ENCODE measurements around the gene DIABLO. TPM values are rescaled to one million over a fixed set of nuclear protein-coding genes. Genes with fewer than 3 reads are reported as not detected.
A peak's percentile ranks its signal among the peaks of the same experiment; 100 is the strongest.

The DIABLO gene
- polyA plus RNA-seq (2013) = 77.9 and 78.5 TPM in 2 replicates

DNA sequence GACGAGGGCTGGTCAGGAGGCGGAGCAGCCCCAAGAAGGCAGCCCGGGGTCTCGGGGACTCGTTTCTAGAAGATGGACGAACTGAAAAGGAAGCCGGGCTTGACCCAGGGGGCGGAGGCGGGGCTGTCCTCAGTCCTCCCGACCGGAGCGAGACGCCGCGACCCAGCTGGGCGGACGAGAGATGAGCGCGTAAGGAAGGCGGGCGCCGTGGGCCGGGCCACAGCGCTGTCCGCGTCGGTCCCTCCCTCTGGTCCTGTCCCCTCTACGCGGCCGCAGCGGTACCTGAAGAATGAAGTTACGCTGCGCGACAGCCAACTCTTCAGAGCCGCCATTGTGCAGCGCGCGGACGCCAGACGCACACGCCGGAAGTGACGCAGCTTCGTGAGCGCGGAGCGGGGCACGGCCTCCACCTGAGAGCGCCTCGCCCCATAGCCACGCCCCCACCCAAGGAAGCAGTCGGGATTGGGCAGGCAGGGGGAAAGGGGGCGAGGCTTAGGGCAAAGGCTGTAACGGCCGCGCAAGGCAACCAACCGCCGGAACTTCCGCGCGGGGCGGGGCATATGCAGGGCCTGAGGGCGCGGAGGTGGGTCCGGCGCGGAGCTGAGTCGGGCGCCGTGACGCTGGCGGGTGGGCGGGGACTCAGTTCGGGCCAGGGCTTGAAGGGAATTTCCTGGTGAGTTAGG lies at the start of gene DIABLO:
Gene DIABLO (minus strand): TSS at position 370 of the 683 bp plus-strand sequence. CDS start 38 bp downstream, at position 332.
- H2BK12ac ChIP-seq (ENCODE audit: low read length) = no peak within 1 kb of the TSS
- H2BK120ac ChIP-seq (ENCODE audit: insufficient read depth, low read length, poor library complexity) = peak within 1 kb of the TSS; percentile 69
- H3K4ac ChIP-seq (ENCODE audit: low read depth, low read length) = peak within 1 kb of the TSS; percentile 42
- H3K36me3 ChIP-seq (ENCODE audit: control insufficient read depth in 1 of 2, insufficient read depth in 2 of 2, low read length in 2 of 2) = peaks cover 11 to 18% of the 10 kb centered on the region in 2 experiments
- peak within 1 kb of the TSS; percentile 78 for H2BK5ac ChIP-seq (ENCODE audit: low read depth, low read length, poor library complexity)
- peak within 1 kb of the TSS; percentile 68 for H4K91ac ChIP-seq (ENCODE audit: low read depth, low read length)
- peak within 1 kb of the TSS; percentile 75 for H4K12ac ChIP-seq (ENCODE audit: low read depth, low read length)
- H3K4me2 ChIP-seq (ENCODE audit: low read length) = peak within 1 kb of the TSS; percentile 88
- H2AFZ ChIP-seq (ENCODE audit: insufficient read depth, low read length, poor library complexity) = peak within 1 kb of the TSS; percentile 89
- peaks cover 11% of the 10 kb centered on the region for H3K79me2 ChIP-seq (ENCODE audit: control insufficient read depth, insufficient read depth, low read length, poor library complexity)
- H2AK5ac ChIP-seq (ENCODE audit: low read length) = peak within 1 kb of the TSS; percentile 65
- peak within 1 kb of the TSS; percentile 98 for H3K9ac ChIP-seq (ENCODE audit: low read length)
- H3K79me1 ChIP-seq (ENCODE audit: low read length) = peaks cover 8% of the 10 kb centered on the region
- H3K27me3 ChIP-seq (ENCODE audit: insufficient read depth, low read length) = no peaks in the 10 kb centered on the region
- DNase-seq = peak; percentile 100
- H4K8ac ChIP-seq (ENCODE audit: low read depth, low read length) = peak within 1 kb of the TSS; percentile 89
- peak within 1 kb of the TSS; percentile 76 for H3K18ac ChIP-seq (ENCODE audit: low read length)
- H3K27ac ChIP-seq (ENCODE audit: low read depth, low read length) = peak within 1 kb of the TSS; percentile 98
- H3K4me1 ChIP-seq (ENCODE audit: control insufficient read depth in 1 of 2, insufficient read depth in 2 of 2, low read length in 2 of 2) = peaks cover 18 to 21% of the 10 kb centered on the region in 2 experiments
- H3K9me3 ChIP-seq (ENCODE audit: insufficient read depth, low read depth, low read length) = no peaks in the 10 kb centered on the region
- no peak within 1 kb of the TSS for H3K23ac ChIP-seq (ENCODE audit: low read length)
- H3K14ac ChIP-seq (ENCODE audit: low read length) = peak within 1 kb of the TSS; percentile 95
- WGBS (ENCODE audit: extremely low coverage, insufficient coverage, insufficient read length) = no CpG with 5 or more reads among the region's 74 CpGs
- peak within 1 kb of the TSS; percentile 98 for H3K4me3 ChIP-seq (ENCODE audit: low read depth, low read length)

DNA sequence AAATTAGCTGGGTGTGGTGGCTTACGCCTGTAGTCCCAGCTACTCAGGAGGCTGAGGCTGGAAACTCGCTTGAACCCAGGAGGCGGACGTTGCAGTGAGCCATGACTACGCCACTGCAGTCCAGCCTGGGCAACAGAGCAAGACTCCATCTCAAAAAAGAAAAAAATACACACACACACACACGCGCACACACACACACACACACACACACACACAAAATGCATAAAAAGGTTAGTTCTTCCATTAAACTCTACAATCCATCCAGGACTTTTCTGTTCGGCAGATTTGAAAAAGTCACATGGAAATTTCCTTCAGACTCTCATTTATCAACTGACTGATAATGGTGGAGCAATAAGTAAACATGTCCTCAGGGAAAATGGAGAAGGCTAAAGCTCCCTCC lies 49.6 kb upstream of the DIABLO start:
- Histone ChIP-seq H2BK5ac (ENCODE audit: low read depth, low read length, poor library complexity) (no peak overlapping the region), H2AK5ac (ENCODE audit: low read length) (no peak overlapping the region)
- WGBS (ENCODE audit: extremely low coverage, insufficient coverage, insufficient read length) = no CpG with 5 or more reads among the region's 8 CpGs

DNA sequence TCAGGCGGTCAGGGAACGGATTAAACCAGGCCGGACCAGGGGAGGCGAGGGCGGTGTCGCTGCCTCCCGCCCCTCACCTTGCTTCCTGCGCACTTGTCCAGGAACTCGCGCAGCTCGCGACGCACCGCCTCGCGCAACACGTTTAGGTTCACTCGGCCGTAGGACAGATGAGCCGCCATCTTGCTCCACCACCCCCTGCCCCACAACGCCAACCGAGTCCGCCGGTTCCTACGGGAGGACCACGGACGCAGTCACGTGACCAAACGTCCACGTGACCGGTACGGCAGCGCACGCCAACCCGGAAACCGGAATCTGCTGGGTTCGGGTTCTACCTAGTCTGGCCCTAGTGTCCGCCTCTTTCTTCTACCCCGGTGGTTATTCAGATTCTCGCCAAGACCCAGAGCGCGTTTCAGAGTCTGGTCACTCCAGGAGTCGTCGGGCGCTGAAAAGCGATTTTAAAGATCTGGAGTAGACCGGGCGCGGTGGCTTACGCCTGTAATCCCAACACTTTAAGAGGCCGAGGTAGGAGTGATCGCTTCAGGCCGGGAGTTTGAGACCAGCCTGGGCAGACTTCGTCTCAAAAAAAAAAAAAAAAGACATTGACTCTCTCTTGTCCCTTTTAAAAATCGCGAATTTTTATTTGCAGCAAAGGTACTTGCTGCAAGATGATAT lies 40.5 kb upstream of the DIABLO start, which contains the start of gene VPS33A:
Gene VPS33A (minus strand): TSS at position 265 of the 672 bp plus-strand sequence. CDS start 86 bp downstream, at position 179.
- peaks cover 5% of the 10 kb centered on the region for H3K79me2 ChIP-seq (ENCODE audit: control insufficient read depth, insufficient read depth, low read length, poor library complexity)
- peak within 1 kb of the TSS; percentile 96 for H4K91ac ChIP-seq (ENCODE audit: low read depth, low read length)
- peaks cover 8% of the 10 kb centered on the region for H3K79me1 ChIP-seq (ENCODE audit: low read length)
- no CpG with 5 or more reads among the region's 56 CpGs for WGBS (ENCODE audit: extremely low coverage, insufficient coverage, insufficient read length)
- H3K14ac ChIP-seq (ENCODE audit: low read length) = peak within 1 kb of the TSS; percentile 99
- peak within 1 kb of the TSS; percentile 79 for H2BK120ac ChIP-seq (ENCODE audit: insufficient read depth, low read length, poor library complexity)
- peaks cover 7 to 8% of the 10 kb centered on the region in 2 experiments for H3K36me3 ChIP-seq (ENCODE audit: control insufficient read depth in 1 of 2, insufficient read depth in 2 of 2, low read length in 2 of 2)
- peak within 1 kb of the TSS; percentile 99 for H2AFZ ChIP-seq (ENCODE audit: insufficient read depth, low read length, poor library complexity)
- peak within 1 kb of the TSS; percentile 61 for H2AK5ac ChIP-seq (ENCODE audit: low read length)
- H3K27me3 ChIP-seq (ENCODE audit: insufficient read depth, low read length) = no peaks in the 10 kb centered on the region
- no peaks in the 10 kb centered on the region for H3K4me1 ChIP-seq (ENCODE audit: control insufficient read depth in 1 of 2, insufficient read depth in 2 of 2, low read length in 2 of 2)
- no peaks in the 10 kb centered on the region for H3K9me3 ChIP-seq (ENCODE audit: insufficient read depth, low read depth, low read length)
- H4K12ac ChIP-seq (ENCODE audit: low read depth, low read length) = peak within 1 kb of the TSS; percentile 95
- H3K18ac ChIP-seq (ENCODE audit: low read length) = peak within 1 kb of the TSS; percentile 96
- H3K27ac ChIP-seq (ENCODE audit: low read depth, low read length) = peak within 1 kb of the TSS; percentile 79
- H4K8ac ChIP-seq (ENCODE audit: low read depth, low read length) = peak within 1 kb of the TSS; percentile 98
- no peak within 1 kb of the TSS for H2BK12ac ChIP-seq (ENCODE audit: low read length)
- peak within 1 kb of the TSS; percentile 96 for H3K4me3 ChIP-seq (ENCODE audit: low read depth, low read length)
- peak within 1 kb of the TSS; percentile 76 for H2BK5ac ChIP-seq (ENCODE audit: low read depth, low read length, poor library complexity)
- DNase-seq = peak; percentile 96 to 99
- H3K23ac ChIP-seq (ENCODE audit: low read length) = no peak within 1 kb of the TSS
- peak within 1 kb of the TSS; percentile 95 for H3K4ac ChIP-seq (ENCODE audit: low read depth, low read length)
- peak within 1 kb of the TSS; percentile 81 for H3K9ac ChIP-seq (ENCODE audit: low read length)
- H3K4me2 ChIP-seq (ENCODE audit: low read length) = peak within 1 kb of the TSS; percentile 88

More for the DNA sequence above, 49.6 kb upstream of the DIABLO start:
- H3K9ac ChIP-seq (ENCODE audit: low read length) = no peak overlapping the region
- H3K23ac ChIP-seq (ENCODE audit: low read length) = no peak overlapping the region
- H2AFZ ChIP-seq (ENCODE audit: insufficient read depth, low read length, poor library complexity) = no peak overlapping the region
- H2BK120ac ChIP-seq (ENCODE audit: insufficient read depth, low read length, poor library complexity) = no peak overlapping the region
- H3K27me3 ChIP-seq (ENCODE audit: insufficient read depth, low read length) = no peaks in the 10 kb centered on the region
- H3K4me1 ChIP-seq (ENCODE audit: control insufficient read depth in 1 of 2, insufficient read depth in 2 of 2, low read length in 2 of 2) = no peaks in the 10 kb centered on the region
- no peak overlapping the region for H3K4ac ChIP-seq (ENCODE audit: low read depth, low read length)
- no peak overlapping the region for H3K14ac ChIP-seq (ENCODE audit: low read length)
- no peak for DNase-seq
- H3K18ac ChIP-seq (ENCODE audit: low read length) = no peak overlapping the region
- H3K36me3 ChIP-seq (ENCODE audit: control insufficient read depth in 1 of 2, insufficient read depth in 2 of 2, low read length in 2 of 2) = peaks cover 28 to 29% of the 10 kb centered on the region in 2 experiments
- no peak overlapping the region for H3K4me3 ChIP-seq (ENCODE audit: low read depth, low read length)
- H3K79me1 ChIP-seq (ENCODE audit: low read length) = no peaks in the 10 kb centered on the region
- H2BK12ac ChIP-seq (ENCODE audit: low read length) = no peak overlapping the region
- H3K9me3 ChIP-seq (ENCODE audit: insufficient read depth, low read depth, low read length) = no peaks in the 10 kb centered on the region
- no peak overlapping the region for H4K12ac ChIP-seq (ENCODE audit: low read depth, low read length)
- H3K27ac ChIP-seq (ENCODE audit: low read depth, low read length) = no peak overlapping the region
- H3K79me2 ChIP-seq (ENCODE audit: control insufficient read depth, insufficient read depth, low read length, poor library complexity) = no peaks in the 10 kb centered on the region
- H3K4me2 ChIP-seq (ENCODE audit: low read length) = no peak overlapping the region
- H4K8ac ChIP-seq (ENCODE audit: low read depth, low read length) = no peak overlapping the region
- no peak overlapping the region for H4K91ac ChIP-seq (ENCODE audit: low read depth, low read length)

DNA sequence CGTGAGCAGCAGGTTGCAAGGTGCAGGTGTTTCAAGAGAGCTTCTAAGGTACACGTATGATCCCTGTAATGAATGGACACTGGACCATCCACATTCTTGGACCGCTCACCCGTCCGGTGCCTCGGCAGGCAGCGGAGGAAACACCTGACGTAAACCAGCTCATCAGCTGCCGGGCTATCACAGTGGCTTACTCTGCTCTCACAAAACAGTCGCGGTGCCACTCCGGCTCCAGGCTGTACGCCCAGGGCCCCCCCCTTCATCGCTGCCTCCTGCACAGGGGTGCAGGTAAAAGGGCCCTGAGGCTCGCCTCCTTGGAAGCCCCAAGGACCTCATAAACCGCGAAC lies 40.0 kb upstream of the DIABLO start:
- Histone ChIP-seq H3K4me3 (ENCODE audit: low read depth, low read length) (peak overlapping the region; percentile 96), H2BK5ac (ENCODE audit: low read depth, low read length, poor library complexity) (peak overlapping the region; percentile 76), H3K18ac (ENCODE audit: low read length) (peak overlapping the region; percentile 96), H3K9me3 (ENCODE audit: insufficient read depth, low read depth, low read length) (no peaks in the 10 kb centered on the region), H4K12ac (ENCODE audit: low read depth, low read length) (peak overlapping the region; percentile 95), H3K4me2 (ENCODE audit: low read length) (peak overlapping the region; percentile 88), H3K9ac (ENCODE audit: low read length) (peak overlapping the region; percentile 81), H3K27ac (ENCODE audit: low read depth, low read length) (peak overlapping the region; percentile 79), H4K8ac (ENCODE audit: low read depth, low read length) (peak overlapping the region; percentile 98), H3K36me3 (ENCODE audit: control insufficient read depth in 1 of 2, insufficient read depth in 2 of 2, low read length in 2 of 2) (peaks cover 7 to 10% of the 10 kb centered on the region in 2 experiments), H4K91ac (ENCODE audit: low read depth, low read length) (peak overlapping the region; percentile 96), H3K14ac (ENCODE audit: low read length) (peak overlapping the region; percentile 99), H3K23ac (ENCODE audit: low read length) (no peak overlapping the region), H2AFZ (ENCODE audit: insufficient read depth, low read length, poor library complexity) (peak overlapping the region; percentile 99), H2BK12ac (ENCODE audit: low read length) (no peak overlapping the region), H3K79me2 (ENCODE audit: control insufficient read depth, insufficient read depth, low read length, poor library complexity) (peaks cover 5% of the 10 kb centered on the region), H3K4me1 (ENCODE audit: control insufficient read depth in 1 of 2, insufficient read depth in 2 of 2, low read length in 2 of 2) (no peaks in the 10 kb centered on the region), H2BK120ac (ENCODE audit: insufficient read depth, low read length, poor library complexity) (peak overlapping the region; percentile 79), H2AK5ac (ENCODE audit: low read length) (peak overlapping the region; percentile 61), H3K27me3 (ENCODE audit: insufficient read depth, low read length) (no peaks in the 10 kb centered on the region), H3K79me1 (ENCODE audit: low read length) (peaks cover 8% of the 10 kb centered on the region), H3K4ac (ENCODE audit: low read depth, low read length) (peak overlapping the region; percentile 95)
- WGBS (ENCODE audit: extremely low coverage, insufficient coverage, insufficient read length) = no CpG with 5 or more reads among the region's 17 CpGs
- DNase-seq = peak; percentile 63 to 65

Data from trophoblast cell (in vitro differentiated cells and primary cell).